ENCODE results near the gene ISCA1.

DNA sequence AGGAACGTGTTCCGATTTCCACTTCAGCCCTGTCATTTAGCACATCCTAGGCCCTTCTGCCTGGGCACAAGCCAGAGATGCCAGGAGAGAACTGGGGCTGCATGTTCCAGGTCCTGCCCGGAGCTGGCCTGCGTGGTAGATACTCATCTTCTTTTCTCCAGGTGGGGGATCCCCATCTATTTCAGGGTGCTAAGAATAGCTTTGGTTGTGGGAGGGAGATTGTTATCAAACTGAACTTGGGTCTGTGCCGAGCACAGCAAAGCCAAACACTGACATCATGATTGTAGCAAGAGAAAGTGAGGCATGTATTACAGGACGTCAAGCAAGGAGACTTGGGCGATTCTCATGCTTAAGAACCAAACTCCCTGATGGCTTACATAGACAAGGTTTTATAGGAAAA, 41.1 kb downstream of the ISCA1 start:
- TF ChIP-seq, protein P1, sequence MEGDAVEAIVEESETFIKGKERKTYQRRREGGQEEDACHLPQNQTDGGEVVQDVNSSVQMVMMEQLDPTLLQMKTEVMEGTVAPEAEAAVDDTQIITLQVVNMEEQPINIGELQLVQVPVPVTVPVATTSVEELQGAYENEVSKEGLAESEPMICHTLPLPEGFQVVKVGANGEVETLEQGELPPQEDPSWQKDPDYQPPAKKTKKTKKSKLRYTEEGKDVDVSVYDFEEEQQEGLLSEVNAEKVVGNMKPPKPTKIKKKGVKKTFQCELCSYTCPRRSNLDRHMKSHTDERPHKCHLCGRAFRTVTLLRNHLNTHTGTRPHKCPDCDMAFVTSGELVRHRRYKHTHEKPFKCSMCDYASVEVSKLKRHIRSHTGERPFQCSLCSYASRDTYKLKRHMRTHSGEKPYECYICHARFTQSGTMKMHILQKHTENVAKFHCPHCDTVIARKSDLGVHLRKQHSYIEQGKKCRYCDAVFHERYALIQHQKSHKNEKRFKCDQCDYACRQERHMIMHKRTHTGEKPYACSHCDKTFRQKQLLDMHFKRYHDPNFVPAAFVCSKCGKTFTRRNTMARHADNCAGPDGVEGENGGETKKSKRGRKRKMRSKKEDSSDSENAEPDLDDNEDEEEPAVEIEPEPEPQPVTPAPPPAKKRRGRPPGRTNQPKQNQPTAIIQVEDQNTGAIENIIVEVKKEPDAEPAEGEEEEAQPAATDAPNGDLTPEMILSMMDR (IDR thresholded peaks at IDR 0.05), result no peak
- TF ChIP-seq POLR2A (IDR thresholded peaks at IDR 0.05), result no peak

Data from right lobe of liver (tissue), 4 donors.